ENCODE measurements around the gene VAV1. TPM values are rescaled to one million over a fixed set of nuclear protein-coding genes. Genes with fewer than 3 reads are reported as not detected.

The VAV1 gene
- total and polyA plus RNA-seq, 2 of the 13 experiments (the other 11 are each of a cell fraction or from before 2014, with no cell fraction given), result not detected

- TF ChIP-seq FUBP1 (CRISPR knock-in tag; IDR thresholded peaks at IDR 0.05; ENCODE audit: borderline replicate concordance) (no peak), HNF1B (CRISPR knock-in tag; IDR thresholded peaks at IDR 0.05) (peak; percentile 91), BRD4 (CRISPR knock-in tag; IDR thresholded peaks at IDR 0.05) (peak; percentile 70; the same call in 1 of the 2 replicates), SP2 (CRISPR knock-in tag; IDR thresholded peaks at IDR 0.05) (peak; percentile 48; the same call in 1 of the 2 replicates), DRAP1 (CRISPR knock-in tag; IDR thresholded peaks at IDR 0.05) (peak; percentile 74), BHLHE40 (IDR thresholded peaks at IDR 0.05; ENCODE audit: low read length) (no peak), ZNF121 (CRISPR knock-in tag; IDR thresholded peaks at IDR 0.05) (peak; percentile 38; the same call in 1 of the 2 replicates), MED13 (CRISPR knock-in tag; IDR thresholded peaks at IDR 0.05) (0 out of 2 replicates have a peak, but pooled peaks have one; percentile 46), KLF16 (CRISPR knock-in tag; IDR thresholded peaks at IDR 0.05) (peak in 1 of 2 experiments; percentile 89; a peak in 2 of 4 replicates), IRF2 (CRISPR knock-in tag; IDR thresholded peaks at IDR 0.05) (peak; percentile 80; the same call in 1 of the 2 replicates), POGZ (CRISPR knock-in tag; IDR thresholded peaks at IDR 0.05) (no peak; the same call in 1 of the 2 replicates), ZNF850 (CRISPR knock-in tag; conservative IDR thresholded peaks at IDR 0.05) (no peak), ZNF543 (CRISPR knock-in tag; IDR thresholded peaks at IDR 0.05) (no peak), ZNF839 (CRISPR knock-in tag; IDR thresholded peaks at IDR 0.05; ENCODE audit: borderline replicate concordance) (no peak), ZNF614 (CRISPR knock-in tag; IDR thresholded peaks at IDR 0.05; ENCODE audit: borderline replicate concordance) (no peak; the same call in 1 of the 2 replicates), ARID4A (CRISPR knock-in tag; IDR thresholded peaks at IDR 0.05; ENCODE audit: borderline replicate concordance) (peak; percentile 73; the same call in 1 of the 2 replicates), SIX1 (CRISPR knock-in tag; IDR thresholded peaks at IDR 0.05; ENCODE audit: borderline replicate concordance) (no peak), ZNF567 (CRISPR knock-in tag; IDR thresholded peaks at IDR 0.05; ENCODE audit: borderline replicate concordance) (no peak), CHD2 (IDR thresholded peaks at IDR 0.05; ENCODE audit: low read depth, low read length) (no peak), DPF2 (CRISPR knock-in tag; IDR thresholded peaks at IDR 0.05; ENCODE audit: borderline replicate concordance, low read depth) (0 out of 2 replicates have a peak, but pooled peaks have one; percentile 40), MATR3 (CRISPR knock-in tag; IDR thresholded peaks at IDR 0.05) (no peak), TCF7 (IDR thresholded peaks at IDR 0.05; ENCODE audit: low read depth) (peak; percentile 45; the same call in 1 of the 2 replicates), ZNF44 (CRISPR knock-in tag; IDR thresholded peaks at IDR 0.05) (no peak)
These were observed 42.2 kb upstream of the VAV1 start (continued) for GRCh38 chr19:6730153-6730804.
